Pancreas (tissue), 10 donors: ENCODE measurements around the gene C21orf58. TPM values are rescaled to one million over a fixed set of nuclear protein-coding genes. Genes with fewer than 3 reads are reported as not detected.

Experiments used
- ATAC-seq, 4 donors: fragments of 200-7000 bp; cut with Tn5 transposase; one replicate each; pipeline versions ENCODE4 v1.8.0 to v1.9.1; 2020; ENCODE audit warnings: mild to moderate bottlenecking in 4 of 4, moderate library complexity in 4 of 4
- DNase-seq, 6 donors: peaks; one replicate each; pipeline ENCODE4 v3.0.0-alpha.2; 2020
- FAIRE-seq: peaks from 2 replicates; lab custom pipeline; 2012; peaks lifted over from hg19 to GRCh38; lab: Jason Lieb, UNC
- H3K27ac ChIP-seq, 4 donors: fragments of 200-600 bp; sonication (generic); 1 replicate in 3 of 4; 2 replicates in 1 of 4; pipeline versions ENCODE4 v1.5.0 to v1.8.0; 2020
- H3K27me3 ChIP-seq, 4 donors: fragments of 200-600 bp; one replicate each; pipeline ENCODE4 v1.8.0; 2021
- H3K36me3 ChIP-seq, 3 donors: fragments of 200-600 bp; sonication (generic) in 1 of 3; one replicate each; pipeline versions ENCODE4 v1.5.0 to v1.8.0; 2020 to 2021
- H3K4me1 ChIP-seq, 3 donors: fragments of 200-600 bp; one replicate each; pipeline ENCODE4 v1.8.0; 2021
- H3K4me3 ChIP-seq, 4 donors: fragments of 200-600 bp; sonication (generic) in 2 of 4; one replicate each; pipeline versions ENCODE4 v1.5.0 to v1.8.0; 2020 to 2021
- H3K9me3 ChIP-seq, 4 donors: fragments of 200-600 bp; one replicate each; pipeline ENCODE4 v1.8.0; 2021
- WGBS, 2 donors: extraction: QIAGEN DNeasy Blood & Tissue Kit; methylation state at CpG; one replicate each; pipeline ENCODE4 v1.1.7; 2013; 5-methylcytosine and 5-hydroxymethylcytosine counted together
- intact Hi-C, 3 donors: fragments of 100-400 bp; cut with DNase I; formaldehyde crosslinking; loops; one replicate each; pipeline versions ENCODE4 v1.11.1 to v1.14.2; 2022
- polyA plus RNA-seq, 2 donors: library from polyadenylated mRNA; stranded (reverse); fragments of 200-250 nt; gene quantifications; one replicate each; pipeline ENCODE4 v1.2.3, GENCODE V29; 2013
- total RNA-seq, 6 donors: library from RNA; stranded (reverse); fragmentation: NEBNext Ultra II Directional in 4 of 6; extraction: Animal tissue kit (Norgen Biotek cat#: 25700) in 4 of 6; gene quantifications; one replicate each; pipeline versions ENCODE4 v1.2.1 to v1.2.4, GENCODE V29; 2021 to 2023
- TF ChIP-seq, protein P1 (sequence below), 4 donors: fragments of 200-600 bp; sonication (generic) in 3 of 4; IDR thresholded peaks; one replicate each; pipeline versions ENCODE4 v1.5.0 to v1.8.0; 2021; ENCODE audit warnings: antibody characterized with exemption in 4 of 4
- donor health status: healthy with polysubstance abuse.
- donor health status: DM: no; HTN: no; CAD: no; lungs with moderate emphysema.
- donor health status: DM: no; HTN: no; CAD: no.
- donor health status: control.
- donor health status: control.
- donor health status: Bipolar disorder and iron deficiency.
- donor health status: DM: yes; HTN: yes; CAD: no.
- donor health status: DM: no; HTN: no; CAD: no.
- donor health status: DM: no; HTN: no; CAD: no.
- donor health status: DM: yes; HTN: yes; CAD: no.

C21orf58 gene
- total and polyA plus RNA-seq, 8 donors = 0.88 to 13.1 (median 2.7) TPM

DNA sequence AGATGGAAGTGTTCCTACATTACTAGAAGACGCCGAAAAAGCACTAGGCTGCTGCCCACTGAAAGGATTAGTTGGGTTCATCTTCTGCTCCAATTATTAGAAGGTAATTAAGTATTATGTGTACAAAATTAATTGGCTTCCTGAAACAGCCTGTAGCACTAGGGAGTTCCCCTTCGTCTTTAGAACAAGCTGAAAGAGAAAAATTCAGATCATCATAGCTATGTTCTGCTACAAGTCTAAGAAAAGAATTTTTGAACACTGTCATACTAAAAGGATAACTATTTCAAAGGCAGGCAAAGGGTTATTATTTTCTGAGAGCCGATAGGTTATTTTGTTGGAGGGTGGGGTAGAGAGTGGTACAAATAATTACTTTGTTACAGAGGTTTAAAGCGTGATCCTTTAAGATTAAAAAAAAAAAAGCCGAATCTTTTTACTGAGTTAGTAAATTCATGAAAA, 38.4 kb downstream of the C21orf58 start, which contains the start of gene MCM3AP:
Gene MCM3AP (minus strand): TSS at position 406 of the 456 bp plus-strand sequence. CDS start 325 bp downstream, at position 81.
- H3K9me3 ChIP-seq = no peaks in the 10 kb centered on the region
- 20 to 24% methylated on average over 6 of the region's 6 CpGs for whole genome bisulfite sequencing, 2 donors

DNA sequence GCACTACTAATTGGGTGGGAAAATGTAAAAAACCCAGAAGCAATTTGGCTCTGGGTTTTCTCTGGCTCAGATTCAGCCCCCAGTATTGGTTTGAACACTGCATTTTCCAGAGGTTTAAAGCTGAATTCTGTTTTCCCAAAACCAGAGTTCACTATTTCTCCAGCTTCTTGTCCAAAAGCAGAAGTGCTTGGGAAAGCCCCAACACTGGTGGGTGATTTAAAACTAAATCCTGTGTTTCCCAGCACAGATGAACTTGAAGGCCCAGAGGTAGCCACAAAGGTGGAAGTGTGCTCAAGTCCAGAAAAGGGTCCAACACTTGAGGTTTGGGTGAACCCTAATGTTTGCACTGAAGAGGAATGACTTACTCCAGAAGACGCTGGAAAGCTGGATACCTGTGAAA, 38.9 kb downstream of the C21orf58 start:
- Histone ChIP-seq H3K4me1 (peaks cover 13 to 47% (median 14%) of the 10 kb centered on the region in 3 donors), H3K36me3 (peaks cover 0 to 10% (median 8%) of the 10 kb centered on the region in 3 donors), H3K9me3 (no peaks in the 10 kb centered on the region), H3K4me3 (peak overlapping the region in 2 of 4 donors; percentile 93 to 96), H3K27ac (no peak overlapping the region), H3K27me3 (no peaks in the 10 kb centered on the region)
- DNase-seq (no peak), ATAC-seq (no peak), FAIRE-seq (no peak)
- intact Hi-C loops = no loop called here
- TF ChIP-seq, protein P1, sequence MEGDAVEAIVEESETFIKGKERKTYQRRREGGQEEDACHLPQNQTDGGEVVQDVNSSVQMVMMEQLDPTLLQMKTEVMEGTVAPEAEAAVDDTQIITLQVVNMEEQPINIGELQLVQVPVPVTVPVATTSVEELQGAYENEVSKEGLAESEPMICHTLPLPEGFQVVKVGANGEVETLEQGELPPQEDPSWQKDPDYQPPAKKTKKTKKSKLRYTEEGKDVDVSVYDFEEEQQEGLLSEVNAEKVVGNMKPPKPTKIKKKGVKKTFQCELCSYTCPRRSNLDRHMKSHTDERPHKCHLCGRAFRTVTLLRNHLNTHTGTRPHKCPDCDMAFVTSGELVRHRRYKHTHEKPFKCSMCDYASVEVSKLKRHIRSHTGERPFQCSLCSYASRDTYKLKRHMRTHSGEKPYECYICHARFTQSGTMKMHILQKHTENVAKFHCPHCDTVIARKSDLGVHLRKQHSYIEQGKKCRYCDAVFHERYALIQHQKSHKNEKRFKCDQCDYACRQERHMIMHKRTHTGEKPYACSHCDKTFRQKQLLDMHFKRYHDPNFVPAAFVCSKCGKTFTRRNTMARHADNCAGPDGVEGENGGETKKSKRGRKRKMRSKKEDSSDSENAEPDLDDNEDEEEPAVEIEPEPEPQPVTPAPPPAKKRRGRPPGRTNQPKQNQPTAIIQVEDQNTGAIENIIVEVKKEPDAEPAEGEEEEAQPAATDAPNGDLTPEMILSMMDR (IDR thresholded peaks at IDR 0.05) = no peak
- WGBS, 2 donors = 51 to 59% methylated on average over 1 of the region's 1 CpG

More for the DNA sequence above, 38.4 kb downstream of the C21orf58 start, which contains the start of gene MCM3AP:
- intact Hi-C loops = no loop called here
- Histone ChIP-seq H3K27ac (peak within 1 kb of the TSS; percentile 90 to 94 (median 93)), H3K27me3 (no peaks in the 10 kb centered on the region), H3K4me3 (peak within 1 kb of the TSS; percentile 86 to 97 (median 94)), H3K36me3 (peaks cover 0 to 5% (median 4%) of the 10 kb centered on the region in 3 donors), H3K4me1 (peaks cover 13 to 47% (median 14%) of the 10 kb centered on the region in 3 donors)
- TF ChIP-seq, protein P1 (IDR thresholded peaks at IDR 0.05) = no peak
- no peak for FAIRE-seq
- no peak for ATAC-seq
- no peak for DNase-seq

DNA sequence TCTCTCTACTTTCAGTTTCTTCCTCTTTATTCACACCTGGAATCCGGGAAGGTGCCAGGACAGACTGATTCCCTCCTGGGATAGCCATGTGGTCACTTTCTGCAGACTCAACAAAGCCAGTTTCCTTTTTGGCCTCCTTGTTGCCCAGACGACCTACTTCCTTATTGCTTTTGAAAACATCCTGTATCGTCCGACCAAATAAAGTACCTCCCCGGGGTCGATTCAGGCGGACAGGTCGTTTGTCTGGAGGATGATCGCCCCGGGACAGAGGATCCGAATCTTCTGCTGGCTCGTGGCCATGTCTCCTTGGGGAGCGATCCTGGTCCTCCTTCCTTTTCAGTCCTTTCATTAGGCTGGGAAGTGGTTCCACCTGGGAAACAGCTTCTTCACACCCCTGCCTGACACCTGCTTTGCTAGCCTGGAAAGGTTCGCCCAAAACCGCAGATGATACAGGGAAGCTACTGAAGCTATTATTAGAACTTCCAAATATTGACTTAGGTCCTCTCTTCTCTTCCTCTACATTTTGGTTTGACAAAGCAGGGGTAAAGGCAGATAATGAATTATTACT, 39.5 kb downstream of the C21orf58 start:
- TF ChIP-seq, protein P1 (IDR thresholded peaks at IDR 0.05) = no peak
- Histone ChIP-seq H3K4me3 (peak overlapping the region in 1 of 4 donors; percentile 96), H3K36me3 (peaks cover 0 to 15% (median 14%) of the 10 kb centered on the region in 3 donors), H3K9me3 (no peaks in the 10 kb centered on the region), H3K27me3 (no peaks in the 10 kb centered on the region), H3K27ac (no peak overlapping the region), H3K4me1 (peaks cover 13 to 47% (median 14%) of the 10 kb centered on the region in 3 donors)
- FAIRE-seq (no peak), ATAC-seq (no peak), DNase-seq (no peak)
- 76 to 81% methylated on average over 15 of the region's 15 CpGs for WGBS, 2 donors
- intact Hi-C loops = no loop called here

DNA sequence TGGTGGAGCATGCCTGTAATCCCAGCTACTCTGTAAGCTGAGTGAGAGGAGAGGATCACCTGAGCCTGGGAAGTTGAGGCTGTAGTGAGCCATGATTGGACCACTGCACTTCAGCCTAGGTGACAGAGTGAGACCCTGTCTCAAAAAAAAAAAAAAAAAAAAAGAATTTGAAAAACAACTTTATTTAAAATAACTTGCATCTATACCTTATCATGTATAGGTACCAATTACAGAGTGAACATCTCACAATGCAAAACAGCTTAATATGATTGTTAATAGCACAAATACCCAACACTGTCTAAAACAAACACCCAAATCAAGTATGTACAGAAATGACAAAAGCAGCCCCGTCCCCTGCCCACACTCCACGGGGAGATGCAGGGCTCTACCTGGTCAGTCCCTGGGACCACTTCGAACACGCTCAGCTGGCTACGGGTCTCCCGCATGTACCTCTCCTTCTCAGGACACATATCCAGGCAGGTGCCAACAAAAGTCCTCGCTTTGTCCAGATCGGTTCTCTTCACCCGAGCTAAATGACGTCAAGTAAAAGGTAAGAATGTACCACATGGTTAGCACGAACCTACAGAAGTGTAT, 48.8 kb downstream of the C21orf58 start:
- no peak for DNase-seq
- ATAC-seq = no peak
- TF ChIP-seq, protein P1 (IDR thresholded peaks at IDR 0.05) = no peak
- Histone ChIP-seq H3K27ac (no peak overlapping the region), H3K4me3 (no peak overlapping the region), H3K9me3 (no peaks in the 10 kb centered on the region), H3K27me3 (no peaks in the 10 kb centered on the region), H3K4me1 (no peaks in the 10 kb centered on the region), H3K36me3 (peaks cover 0 to 84% (median 40%) of the 10 kb centered on the region in 3 donors)
- no peak for FAIRE-seq
- 94 to 96% methylated on average over 11 of the region's 11 CpGs for WGBS, 2 donors
- intact Hi-C loops = no loop called here
